HG03565 (cell line): Measurements from ENCODE around the gene GIPC2.
"Not testable (repeated sequence)": the region's sequence is repeated elsewhere in the genome, so short reads cannot be mapped to it uniquely, and the experiment has no call there.

Source experiments
- ATAC-seq: cut with Tn5 transposase; IDR thresholded peaks from one replicate; pipeline ENCODE4 v1.9.1; 2021; ENCODE audit warnings: mild to moderate bottlenecking, moderate library complexity; ENCODE audit not compliant: unreplicated experiment

Gene GIPC2

GRCh38 chr1:78061825-78062523 lies 16.2 kb downstream of the GIPC2 start:
- no peak for ATAC-seq

- ATAC-seq = not testable (repeated sequence)
Measured at GRCh38 chr1:78064886-78065285, 19.1 kb downstream of the GIPC2 start.

DNA sequence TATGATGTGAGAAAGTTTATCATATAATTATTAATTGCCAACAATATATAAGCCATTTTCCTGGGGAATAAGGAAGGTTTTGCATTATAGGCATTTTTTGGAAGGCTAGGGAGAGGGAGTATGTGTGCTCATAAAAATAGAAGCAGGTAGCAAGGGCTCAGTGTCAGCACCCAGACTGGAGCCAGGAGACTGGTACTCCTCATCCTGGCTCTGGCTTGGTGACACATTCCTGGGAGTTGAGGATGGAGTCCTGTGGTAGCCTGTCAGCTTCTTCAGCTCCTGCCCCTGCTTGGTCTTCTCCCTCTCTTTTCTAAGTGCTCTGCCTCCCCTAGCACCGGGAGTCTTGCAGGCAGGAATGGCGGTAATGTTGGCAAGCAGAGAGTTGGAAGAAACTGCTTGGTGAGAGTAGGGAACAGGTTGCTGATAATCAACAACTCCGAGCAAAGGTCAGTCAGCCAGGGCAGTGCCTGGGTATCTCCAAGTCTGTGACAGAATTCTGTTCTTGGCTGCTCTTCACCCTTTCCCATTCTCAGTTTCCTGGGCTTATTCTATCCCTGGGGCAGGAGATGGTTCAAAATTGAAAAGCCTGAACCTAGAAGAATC lies 23.0 kb downstream of the GIPC2 start:
- no peak for ATAC-seq

DNA sequence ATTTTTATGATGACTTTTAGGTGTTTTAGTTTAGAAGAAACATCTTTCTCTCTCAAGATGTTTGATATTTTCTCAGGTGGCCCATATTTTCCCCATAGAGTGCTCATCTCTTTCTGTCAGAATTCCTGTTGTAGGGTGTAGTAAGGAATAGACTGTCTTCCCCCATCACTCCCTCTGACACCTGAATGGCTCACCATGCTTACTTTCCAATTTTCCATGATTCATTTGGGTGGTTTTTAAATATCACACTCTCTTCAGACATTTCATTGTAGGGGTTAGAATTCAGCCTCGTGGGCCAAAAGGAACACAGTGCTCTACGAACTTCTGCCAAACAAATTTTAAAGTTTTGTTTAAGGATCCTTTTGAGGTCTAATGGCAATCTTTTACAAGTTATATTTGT lies 24.0 kb downstream of the GIPC2 start:
- no peak for ATAC-seq

DNA sequence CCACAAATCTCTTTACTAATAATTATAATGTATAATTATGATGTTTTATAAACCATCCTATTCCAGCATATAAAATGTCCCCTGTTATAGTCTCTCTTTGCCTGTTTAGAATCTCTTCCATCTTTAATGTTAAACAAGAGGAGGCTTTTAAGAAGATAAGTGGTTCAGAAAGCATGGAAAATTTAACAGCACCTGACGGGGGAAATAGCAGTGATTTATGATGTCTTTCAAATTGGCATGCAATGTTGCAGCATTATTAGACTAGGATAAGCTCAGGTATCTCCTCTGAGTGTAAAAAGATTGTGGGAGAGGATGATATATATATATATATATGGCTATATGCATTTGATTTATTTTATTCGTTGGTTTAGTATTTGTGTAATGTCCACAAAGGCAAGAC lies 24.4 kb downstream of the GIPC2 start:
- ATAC-seq = no peak

GRCh38 chr1:78070758-78071157 lies 25.0 kb downstream of the GIPC2 start:
- ATAC-seq = peak; percentile 91

- ATAC-seq = no peak
Measured at GRCh38 chr1:78071696-78072095, 25.9 kb downstream of the GIPC2 start.

DNA sequence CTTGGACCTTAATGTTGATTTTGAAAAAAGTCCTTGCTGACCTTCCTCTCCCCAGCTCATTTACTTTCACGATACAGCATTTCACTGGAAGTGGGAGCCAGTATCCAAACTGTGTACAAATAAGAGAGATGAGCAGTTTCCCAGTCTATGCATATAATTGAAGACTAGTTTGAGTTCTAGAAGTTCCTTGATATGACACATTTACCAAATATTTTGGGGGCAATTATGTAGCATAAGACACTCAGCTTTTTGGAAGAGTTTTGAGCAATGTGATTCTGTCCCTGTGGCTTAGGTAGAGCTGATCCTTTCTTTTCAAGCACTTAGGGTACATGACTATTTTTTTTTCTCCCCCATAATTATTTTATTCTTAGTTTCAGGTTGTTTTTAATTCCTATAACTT lies 26.4 kb downstream of the GIPC2 start:
- no peak for ATAC-seq

- no peak for ATAC-seq
Measured at GRCh38 chr1:78073441-78073840, 27.7 kb downstream of the GIPC2 start.

DNA sequence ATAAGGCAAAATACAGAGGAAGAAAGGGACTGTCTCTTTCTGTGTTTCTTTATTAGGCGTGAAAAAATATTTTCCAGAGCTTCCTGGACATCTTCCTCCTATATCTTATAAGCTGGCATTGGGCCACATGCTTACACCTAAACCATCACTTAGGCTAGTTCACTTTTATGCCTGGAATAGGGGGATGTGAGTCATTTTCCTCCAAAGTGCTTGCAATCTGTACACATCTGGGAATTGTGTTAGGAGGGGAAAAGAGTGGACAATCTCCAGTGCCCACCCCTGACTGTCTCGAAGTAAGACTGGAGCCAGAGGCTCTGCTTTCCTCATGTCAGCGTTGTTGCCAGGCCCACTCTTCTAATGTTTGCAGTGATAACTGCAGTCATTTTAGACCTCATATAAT lies 29.9 kb downstream of the GIPC2 start:
- ATAC-seq = no peak

DNA sequence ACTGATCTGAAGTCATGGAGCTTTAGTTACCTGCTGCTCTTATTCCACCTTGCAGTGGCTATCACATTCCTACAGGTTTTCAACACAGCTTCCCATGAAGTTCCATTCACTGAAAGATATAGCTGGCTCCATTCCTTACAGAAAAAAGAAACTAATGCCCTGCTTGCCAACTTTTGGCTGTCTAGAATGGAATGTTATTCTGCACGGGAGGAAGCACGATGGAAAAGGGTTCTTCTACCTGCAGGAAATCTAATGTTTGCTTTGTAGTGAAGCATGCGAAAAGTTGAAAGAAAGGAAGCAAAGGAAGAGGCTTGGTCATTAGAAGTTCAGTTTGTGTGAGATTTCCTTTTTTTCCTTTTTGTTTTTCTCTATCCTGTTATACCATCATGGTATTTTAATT lies 32.6 kb downstream of the GIPC2 start:
- ATAC-seq = no peak

- no peak for ATAC-seq
Measured at GRCh38 chr1:78079580-78079979, 33.8 kb downstream of the GIPC2 start.

- ATAC-seq = no peak
Measured at GRCh38 chr1:78080767-78081166, 35.0 kb downstream of the GIPC2 start.

GRCh38 chr1:78081980-78082860 lies 36.5 kb downstream of the GIPC2 start:
- ATAC-seq = no peak

- not testable (repeated sequence) for ATAC-seq
Measured at GRCh38 chr1:78084639-78085038, 38.9 kb downstream of the GIPC2 start.

DNA sequence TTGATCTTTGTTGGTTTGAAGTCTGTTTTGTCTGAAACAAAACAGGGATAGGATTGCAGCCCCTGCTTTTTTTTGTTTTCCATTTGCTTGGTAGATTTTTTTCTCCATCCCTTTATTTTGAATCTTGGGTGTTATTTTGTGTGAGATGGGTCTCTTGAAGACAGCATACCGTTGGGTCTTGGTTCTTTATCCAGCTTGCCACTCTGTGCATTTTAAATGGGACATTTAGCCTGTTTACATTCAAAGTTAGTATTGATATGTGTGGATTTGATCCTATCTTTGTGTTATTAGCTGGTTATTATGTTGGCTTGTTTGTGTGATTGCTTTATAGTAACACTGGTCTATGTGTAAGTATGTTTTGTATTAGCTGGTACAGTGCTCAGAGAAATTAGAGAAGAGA lies 40.9 kb downstream of the GIPC2 start:
- no peak for ATAC-seq

DNA sequence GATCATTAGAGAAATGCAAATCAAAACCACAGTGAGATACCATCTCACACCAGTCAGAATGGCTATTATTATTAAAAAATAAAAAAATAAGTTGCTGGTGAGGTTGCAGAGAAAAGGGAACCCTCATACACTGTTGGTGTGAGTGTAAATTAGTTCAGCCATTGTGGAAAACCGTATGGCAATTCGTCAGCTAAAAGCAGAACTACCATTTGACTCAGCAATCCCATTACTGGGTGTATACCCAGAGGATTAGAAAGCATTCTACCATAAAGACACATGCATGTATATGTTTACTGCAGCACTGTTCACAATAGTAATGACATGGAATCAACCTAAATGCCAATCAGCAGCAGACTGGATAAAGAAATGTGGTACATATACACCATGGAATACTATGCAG lies 42.2 kb downstream of the GIPC2 start:
- ATAC-seq = peak; percentile 47

GRCh38 chr1:78088486-78088885 lies 42.7 kb downstream of the GIPC2 start:
- peak; percentile 33 for ATAC-seq

DNA sequence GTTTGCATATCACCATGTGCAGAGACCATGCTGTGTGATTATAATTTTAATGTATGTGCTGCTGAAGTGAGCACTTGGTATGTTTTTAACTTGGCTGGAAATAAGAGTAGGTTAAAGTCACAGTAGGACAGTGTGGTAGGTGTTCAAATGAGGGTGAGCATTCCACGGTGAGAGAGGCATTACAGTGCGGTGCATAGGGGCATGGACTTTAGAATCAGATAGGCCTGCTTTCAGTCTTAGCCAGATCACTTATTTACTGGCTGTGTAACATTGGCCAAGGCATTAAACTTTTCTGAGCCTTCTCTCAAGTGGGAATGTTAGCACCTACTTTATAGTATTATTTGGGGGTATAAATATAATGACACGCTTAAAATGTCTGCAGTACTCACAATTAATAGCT lies 43.2 kb downstream of the GIPC2 start:
- ATAC-seq = no peak

- ATAC-seq = no peak
Measured at GRCh38 chr1:78090472-78091133, 44.8 kb downstream of the GIPC2 start.

DNA sequence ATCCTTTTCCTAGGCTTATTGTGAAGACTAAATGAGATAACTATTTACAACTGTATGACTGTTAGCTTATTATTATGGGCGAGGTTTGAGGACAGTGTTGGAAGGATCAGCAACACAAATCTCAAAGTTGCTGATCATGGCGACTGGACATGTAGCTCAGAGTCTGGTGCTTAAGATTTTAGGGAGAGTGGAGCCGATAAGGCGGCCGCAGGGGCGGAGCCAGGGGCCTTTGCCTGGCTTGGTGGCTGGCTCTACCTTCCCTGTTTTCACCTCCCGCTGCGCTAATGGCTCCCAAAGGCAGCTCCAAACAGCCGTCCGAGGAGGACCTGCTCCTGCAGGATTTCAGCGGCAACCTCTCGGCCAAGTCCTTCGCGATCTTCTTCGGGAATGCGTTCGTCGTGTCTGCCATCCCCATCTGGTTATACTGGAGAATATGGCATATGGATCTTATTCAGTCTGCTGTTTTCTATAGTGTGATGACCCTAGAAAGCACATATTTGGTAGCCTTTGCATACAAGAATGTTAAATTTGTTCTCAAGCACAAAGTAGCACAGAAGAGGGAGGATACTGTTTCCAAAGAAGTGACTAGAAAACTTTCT lies 45.5 kb downstream of the GIPC2 start:
- ATAC-seq = no peak
